Stomach (tissue), 9 donors: ENCODE results near the gene ZFPL1. TPM values are rescaled to one million over a fixed set of nuclear protein-coding genes. Genes with fewer than 3 reads are reported as not detected.

Experiments
- DNase-seq, 2 donors: peaks; one replicate each; pipeline versions ENCODE4 v3.0.0 to v3.0.0-alpha.2; 2013 to 2019
- H3K27ac ChIP-seq, 5 donors: fragments of 200-600 bp in 4 of 5; sonication (generic) in 4 of 5; one replicate each; pipeline ENCODE4 v1.5.1; 2013 to 2019; ENCODE audit warnings: mild to moderate bottlenecking in 1 of 5, moderate library complexity in 1 of 5
- H3K27me3 ChIP-seq, 3 donors: fragments of 200-600 bp; sonication (generic); one replicate each; pipeline ENCODE4 v1.5.1; 2017 to 2019; ENCODE audit warnings: mixed run types in 1 of 3
- H3K36me3 ChIP-seq, 4 donors: fragments of 200-600 bp; sonication (generic); 1 replicate in 3 of 4; 2 replicates in 1 of 4; pipeline ENCODE4 v1.5.1; 2016 to 2019
- H3K4me1 ChIP-seq, 4 donors: fragments of 200-600 bp; sonication (generic); one replicate each; pipeline ENCODE4 v1.5.1; 2016 to 2019
- H3K4me3 ChIP-seq, 4 donors: fragments of 200-600 bp; sonication (generic) in 3 of 4; one replicate each; pipeline ENCODE4 v1.5.1; 2016 to 2019; ENCODE audit warnings: mild to moderate bottlenecking in 1 of 4
- H3K9me3 ChIP-seq, 4 donors: fragments of 200-600 bp; sonication (generic); one replicate each; pipeline ENCODE4 v1.5.1; 2016 to 2019
- EP300 ChIP-seq: sonication (generic); formaldehyde crosslinking; IDR thresholded peaks from one replicate; pipeline ENCODE4 v1.6.1; 2017; ENCODE audit warnings: antibody characterized with exemption
- POLR2A ChIP-seq, 4 donors: fragments of 450-650 bp; IDR thresholded peaks; one replicate each; pipeline ENCODE4 v1.6.1; 2016; ENCODE audit warnings: antibody characterized with exemption in 4 of 4, control low read depth in 2 of 4, mild to moderate bottlenecking in 1 of 4, moderate library complexity in 1 of 4
- POLR2AphosphoS5 ChIP-seq, 3 donors: sonication (generic); formaldehyde crosslinking; IDR thresholded peaks; one replicate each; pipeline ENCODE4 v1.6.1; 2016; ENCODE audit warnings: antibody characterized with exemption in 3 of 3
- WGBS, 5 donors: extraction: QIAGEN DNeasy Blood & Tissue Kit in 3 of 5; methylation state at CpG; one replicate each; pipeline versions ENCODE4 v1.1.5 to v1.1.7; 2013 to 2018; 5-methylcytosine and 5-hydroxymethylcytosine counted together
- intact Hi-C: fragments of 100-400 bp; cut with DNase I; formaldehyde crosslinking; loops from one replicate; pipeline ENCODE4 v1.15.1; 2023; ENCODE audit warnings: low total_unique reads
- polyA plus RNA-seq, 3 donors: library from polyadenylated mRNA; stranded (reverse); fragments of 200-250 nt; gene quantifications; one replicate each; pipeline ENCODE4 v1.2.3, GENCODE V29; 2013
- total RNA-seq, 5 donors: library from RNA; depleted of rRNA; stranded (reverse); fragments of >200 nt; gene quantifications; one replicate each; pipeline versions ENCODE4 v1.1.0 to v1.2.3, GENCODE V29; 2014 to 2016
- TF ChIP-seq, protein P1 (sequence below), 7 experiments: fragments of 450-650 bp in 4 of 7; fragments of 200-600 bp in 3 of 7; sonication (generic) in 3 of 7; IDR thresholded peaks; one replicate each; pipeline ENCODE4 v1.5.1; 2016 to 2019; ENCODE audit warnings: antibody characterized with exemption in 7 of 7, control low read depth in 2 of 7, mild to moderate bottlenecking in 1 of 7
- donor health status: healthy with polysubstance abuse.
- donor health status: Bipolar disorder and iron deficiency.
- donor health status: healthy.

The ZFPL1 gene
- total and polyA plus RNA-seq, 8 donors: 17.6 to 62.0 (median 37.0) TPM

DNA sequence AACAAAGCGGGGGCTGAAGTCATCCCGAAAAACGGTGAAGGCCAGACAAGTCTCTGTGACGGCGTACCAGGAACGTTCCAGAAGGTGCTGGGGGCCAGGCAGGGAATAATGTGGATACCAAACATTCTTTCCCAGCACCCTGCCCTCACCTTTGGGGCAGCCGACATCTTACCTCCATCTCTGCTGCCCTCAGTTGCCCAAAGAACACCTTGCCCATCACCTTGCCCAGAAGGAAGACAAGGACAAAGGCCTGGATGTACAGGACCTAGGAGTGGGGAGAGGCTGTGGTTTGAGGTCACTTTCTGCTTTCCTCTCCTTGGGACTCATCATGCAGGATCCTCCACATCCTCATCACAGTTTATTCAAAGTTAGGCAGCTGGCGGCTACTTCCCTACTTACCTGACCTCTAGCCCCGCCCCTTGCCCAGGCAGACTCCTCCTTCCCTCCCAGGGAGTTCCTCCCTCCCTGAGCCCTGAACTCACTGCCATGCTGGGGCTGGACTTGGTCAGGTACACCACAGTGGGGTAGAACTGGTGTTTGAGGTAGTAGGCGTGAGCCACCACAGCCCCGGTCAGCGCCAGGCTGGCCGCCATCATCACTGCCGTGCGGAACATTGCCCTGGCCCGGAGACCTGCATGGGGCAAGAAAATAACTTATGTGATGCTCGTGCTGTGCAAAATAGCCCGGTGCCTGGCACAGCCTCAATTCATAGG, 49.1 kb downstream of the ZFPL1 start:
- Histone ChIP-seq H3K36me3 (peaks cover 49 to 50% (median 49%) of the 10 kb centered on the region in 4 donors), H3K9me3 (no peaks in the 10 kb centered on the region), H3K27me3 (no peaks in the 10 kb centered on the region), H3K4me3 (peak overlapping the region; percentile 80 to 99 (median 92)), H3K27ac (peak overlapping the region; percentile 94 to 99 (median 98)), H3K4me1 (peaks cover 25 to 50% (median 44%) of the 10 kb centered on the region in 4 donors)
- WGBS, 5 donors: 31 to 46% (median 35%) methylated on average over 15 to 18 of the region's 18 CpGs
- peak; percentile 85 to 89 for DNase-seq
- intact Hi-C loops: no loop called here
- TF ChIP-seq POLR2A (IDR thresholded peaks at IDR 0.05): no peak
- TF ChIP-seq, protein P1, sequence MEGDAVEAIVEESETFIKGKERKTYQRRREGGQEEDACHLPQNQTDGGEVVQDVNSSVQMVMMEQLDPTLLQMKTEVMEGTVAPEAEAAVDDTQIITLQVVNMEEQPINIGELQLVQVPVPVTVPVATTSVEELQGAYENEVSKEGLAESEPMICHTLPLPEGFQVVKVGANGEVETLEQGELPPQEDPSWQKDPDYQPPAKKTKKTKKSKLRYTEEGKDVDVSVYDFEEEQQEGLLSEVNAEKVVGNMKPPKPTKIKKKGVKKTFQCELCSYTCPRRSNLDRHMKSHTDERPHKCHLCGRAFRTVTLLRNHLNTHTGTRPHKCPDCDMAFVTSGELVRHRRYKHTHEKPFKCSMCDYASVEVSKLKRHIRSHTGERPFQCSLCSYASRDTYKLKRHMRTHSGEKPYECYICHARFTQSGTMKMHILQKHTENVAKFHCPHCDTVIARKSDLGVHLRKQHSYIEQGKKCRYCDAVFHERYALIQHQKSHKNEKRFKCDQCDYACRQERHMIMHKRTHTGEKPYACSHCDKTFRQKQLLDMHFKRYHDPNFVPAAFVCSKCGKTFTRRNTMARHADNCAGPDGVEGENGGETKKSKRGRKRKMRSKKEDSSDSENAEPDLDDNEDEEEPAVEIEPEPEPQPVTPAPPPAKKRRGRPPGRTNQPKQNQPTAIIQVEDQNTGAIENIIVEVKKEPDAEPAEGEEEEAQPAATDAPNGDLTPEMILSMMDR (IDR thresholded peaks at IDR 0.05): no peak
- TF ChIP-seq POLR2AphosphoS5 (IDR thresholded peaks at IDR 0.05): peak in 2 of 3 donors; percentile 60 to 68

DNA sequence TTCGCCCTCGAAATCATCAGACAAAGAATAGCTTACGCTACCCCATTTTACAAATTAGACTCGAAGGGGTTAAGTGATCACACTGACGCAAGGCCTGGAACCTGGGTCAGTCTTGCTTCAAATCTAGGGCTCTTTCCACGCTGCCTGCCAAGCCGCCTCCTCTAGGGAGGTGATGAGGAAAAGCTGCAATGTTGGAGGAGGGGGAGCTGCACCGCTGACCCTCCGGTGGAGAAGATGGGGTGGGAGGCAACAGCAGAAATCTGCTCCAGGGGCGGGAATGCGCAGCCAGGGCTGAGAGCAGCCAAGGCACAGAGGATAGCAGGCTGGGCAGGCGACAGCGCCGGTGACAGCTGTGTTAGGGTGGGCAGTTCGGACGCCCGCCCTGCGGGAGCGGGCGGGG, 49.7 kb downstream of the ZFPL1 start:
- WGBS, 5 donors: 0 to 1% (median 0%) methylated on average over 18 to 20 of the region's 20 CpGs
- Histone ChIP-seq H3K4me3 (peak overlapping the region; percentile 80 to 99 (median 92)), H3K27me3 (no peaks in the 10 kb centered on the region), H3K4me1 (peaks cover 25 to 50% (median 44%) of the 10 kb centered on the region in 4 donors), H3K27ac (peak overlapping the region; percentile 94 to 99 (median 98)), H3K9me3 (no peaks in the 10 kb centered on the region), H3K36me3 (peaks cover 43 to 44% (median 43%) of the 10 kb centered on the region in 4 donors)
- intact Hi-C loops: no loop called here
- no peak for TF ChIP-seq POLR2AphosphoS5 (IDR thresholded peaks at IDR 0.05)
- TF ChIP-seq POLR2A (IDR thresholded peaks at IDR 0.05): no peak
- TF ChIP-seq EP300: no peak
- TF ChIP-seq, protein P1 (IDR thresholded peaks at IDR 0.05): no peak
- DNase-seq: peak; percentile 46 to 77

DNA sequence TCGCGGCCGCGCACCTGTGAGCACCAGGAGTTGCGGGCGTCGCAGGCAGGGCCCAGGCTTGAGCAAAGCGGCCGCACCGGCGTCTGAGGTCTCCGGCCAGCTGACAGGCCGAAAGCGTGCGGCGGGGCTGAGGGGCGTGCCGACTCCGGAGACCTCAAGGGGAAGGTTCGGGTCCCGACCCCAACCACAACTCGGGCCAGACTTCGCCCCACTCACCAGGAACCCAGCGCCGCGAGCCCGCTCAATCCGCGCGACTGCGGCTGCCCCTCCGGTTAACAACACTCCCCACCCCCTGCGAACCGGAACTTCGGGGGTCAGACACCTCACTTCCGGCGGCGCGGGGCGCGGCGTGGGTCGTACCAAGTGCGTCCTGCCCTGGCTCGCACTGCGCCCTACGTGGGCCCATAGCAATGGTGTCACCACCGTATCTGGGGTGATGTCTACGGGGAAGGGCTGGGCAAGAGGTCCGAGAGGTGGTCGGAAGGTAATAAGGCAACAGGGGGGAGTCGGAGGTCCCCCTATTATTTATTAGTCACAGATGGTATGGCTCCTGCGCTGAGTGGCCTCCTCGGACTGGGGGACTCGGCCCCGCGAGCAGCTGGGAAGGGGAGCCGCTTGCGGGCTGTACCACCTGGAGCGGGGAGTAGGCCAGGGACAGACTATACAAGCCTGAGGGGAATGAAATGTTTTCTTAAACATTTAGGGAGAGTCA, 50.4 kb downstream of the ZFPL1 start, which contains the start of gene SYVN1:
SYVN1 (minus strand) TSS at position 280 of the 712 bp plus-strand sequence. CDS start 918 bp downstream, outside the sequence.
- Histone ChIP-seq H3K9me3 (no peaks in the 10 kb centered on the region), H3K27ac (peak within 1 kb of the TSS; percentile 94 to 99 (median 98)), H3K27me3 (no peaks in the 10 kb centered on the region), H3K36me3 (peaks cover 36 to 37% (median 37%) of the 10 kb centered on the region in 4 donors), H3K4me3 (peak within 1 kb of the TSS; percentile 80 to 99 (median 92)), H3K4me1 (peaks cover 25 to 50% (median 44%) of the 10 kb centered on the region in 4 donors)
- TF ChIP-seq POLR2AphosphoS5 (IDR thresholded peaks at IDR 0.05) (peak; percentile 94 to 99 (median 99)), POLR2A (IDR thresholded peaks at IDR 0.05) (peak in 2 of 4 donors; percentile 90 to 92), EP300 (no peak)
- TF ChIP-seq, protein P1 (IDR thresholded peaks at IDR 0.05): no peak
- DNase-seq: peak; percentile 94 to 97
- 0 to 1% (median 0%) methylated on average over 15 to 60 of the region's 60 CpGs for WGBS, 5 donors
- intact Hi-C loops: no loop called here

DNA sequence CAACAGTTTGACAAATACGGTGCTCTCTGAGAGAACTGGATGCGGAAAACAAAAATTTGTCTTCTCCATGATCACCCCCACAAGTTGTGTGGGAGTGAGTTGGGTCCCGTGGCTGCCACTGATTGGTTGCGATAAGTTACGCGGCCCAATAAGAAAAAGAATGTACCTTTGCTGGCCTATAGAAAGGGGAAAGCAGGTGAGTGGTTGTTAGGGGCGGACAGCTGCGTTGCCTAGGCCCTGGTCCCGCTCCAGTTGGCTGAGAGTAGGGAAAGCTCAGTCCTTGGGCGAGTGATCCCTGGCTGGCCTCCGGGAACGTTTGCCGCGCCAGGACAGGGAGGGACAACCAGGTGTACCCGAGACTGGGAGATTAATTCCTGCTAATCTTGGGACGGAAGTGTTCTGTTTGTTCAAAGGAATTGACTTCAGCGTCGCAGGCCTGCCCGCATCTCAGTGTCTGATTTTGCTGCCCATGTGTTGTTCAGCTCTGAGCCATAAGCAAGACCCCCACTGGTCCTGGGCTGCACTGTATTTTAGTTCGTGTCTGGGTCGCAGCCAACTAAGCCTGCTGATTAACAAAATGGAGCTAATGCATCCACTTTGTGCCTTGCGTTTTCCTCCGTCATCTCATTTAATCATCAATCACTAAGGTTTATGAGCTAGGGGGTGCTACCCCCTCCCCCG, 51.1 kb downstream of the ZFPL1 start:
- Histone ChIP-seq H3K36me3 (peaks cover 29 to 30% (median 30%) of the 10 kb centered on the region in 4 donors), H3K27ac (peak overlapping the region; percentile 94 to 99 (median 98)), H3K4me3 (peak overlapping the region; percentile 80 to 99 (median 92)), H3K27me3 (no peaks in the 10 kb centered on the region), H3K4me1 (peaks cover 25 to 48% (median 43%) of the 10 kb centered on the region in 4 donors), H3K9me3 (no peaks in the 10 kb centered on the region)
- intact Hi-C loops: no loop called here
- DNase-seq: peak; percentile 98
- WGBS, 5 donors: 0 to 2% (median 1%) methylated on average over 24 of the region's 24 CpGs
- TF ChIP-seq POLR2A (IDR thresholded peaks at IDR 0.05): peak in 1 of 4 donors; percentile 20
- TF ChIP-seq POLR2AphosphoS5 (IDR thresholded peaks at IDR 0.05): peak; percentile 23 to 91 (median 91)
- TF ChIP-seq, protein P1 (IDR thresholded peaks at IDR 0.05): no peak
